ENCODE data around the gene ACOT7. TPM values are rescaled to one million over a fixed set of nuclear protein-coding genes. Genes with fewer than 3 reads are reported as not detected.

The ACOT7 gene
- total and polyA plus RNA-seq, 2 donors (not counting 1 experiment from before 2014, with no cell fraction given), result 4.2 to 4.6 TPM

DNA sequence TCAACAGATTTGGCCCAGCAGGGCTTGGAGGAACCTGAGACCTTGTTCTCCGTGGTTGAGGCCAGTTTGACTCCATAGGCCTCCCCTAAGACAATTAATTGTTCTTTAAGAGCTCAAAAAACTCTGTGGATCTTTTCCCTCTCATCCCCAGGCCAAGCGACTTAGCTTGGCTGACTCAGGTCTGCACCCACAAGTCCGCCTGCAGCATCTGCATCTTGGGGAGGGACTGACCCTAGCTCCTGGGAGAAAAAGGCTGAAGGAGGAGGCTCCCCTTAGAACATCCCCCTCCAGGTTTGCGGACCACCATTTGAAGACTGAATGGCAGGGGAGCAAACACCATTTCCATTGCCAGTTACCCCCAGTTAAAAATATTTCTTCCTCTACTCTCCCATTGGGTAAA, 27.7 kb upstream of the ACOT7 start:
- H3K79me2 ChIP-seq (ENCODE audit: control insufficient read depth, insufficient read depth, low read length), result no peaks in the 10 kb centered on the region
- peaks cover 42% of the 10 kb centered on the region for H3K27me3 Mint-ChIP-seq
- H3K9me3 ChIP-seq (ENCODE audit: control extremely low read depth in 1 of 3, control insufficient read depth in 2 of 3, insufficient read depth in 1 of 3, low read length in 2 of 3), result peaks cover 0 to 12% (median 0%) of the 10 kb centered on the region in 3 donors
- peaks cover 0 to 78% (median 41%) of the 10 kb centered on the region in 4 experiments for H3K27me3 ChIP-seq (replicated peaks in 1 of 4; ENCODE audit: control extremely low read depth in 1 of 4, control insufficient read depth in 3 of 4, insufficient read depth in 4 of 4, low read length in 3 of 4)
- H3K9me3 Mint-ChIP-seq (ENCODE audit: insufficient read depth), result no peaks in the 10 kb centered on the region
- peaks cover 27 to 43% of the 10 kb centered on the region in 2 donors for H3K4me1 ChIP-seq (ENCODE audit: control insufficient read depth in 2 of 2, insufficient read depth in 2 of 2, low read length in 2 of 2)
- H2AFZ ChIP-seq (ENCODE audit: insufficient read depth, low read depth, low read length, poor library complexity, severe bottlenecking), result no peak overlapping the region
- ChIA-PET CTCF (interaction anchor here (1.1 to 6.1 kb wide), 2 partner anchors 9 to 18 kb away, joined by 5 to 53 read pairs; no protein-coding TSS in a partner anchor), POLR2A (no interaction called here)
- H4K20me1 ChIP-seq (ENCODE audit: control insufficient read depth, insufficient read depth, low read length, poor library complexity, severe bottlenecking), result no peaks in the 10 kb centered on the region
- TF ChIP-seq EZH2 (IDR thresholded peaks at IDR 0.05; ENCODE audit: borderline replicate concordance, insufficient read depth, low read depth, low read length, poor library complexity, severe bottlenecking) (no peak), CTCF (IDR thresholded peaks at IDR 0.05) (no peak)
- no peak overlapping the region for H3K27ac ChIP-seq (ENCODE audit: low read length in 2 of 2)
- intact Hi-C loops (cut with micrococcal nuclease), result no loop called here
- H3K9ac ChIP-seq (ENCODE audit: low read length), result no peak overlapping the region
- no peak for DNase-seq
- no peak overlapping the region for H3K27ac Mint-ChIP-seq
- H3K36me3 ChIP-seq (replicated peaks in 1 of 2; ENCODE audit: control extremely low read depth in 1 of 2, control insufficient read depth in 1 of 2, extremely low read depth in 1 of 2, insufficient read depth in 2 of 2, low read length in 1 of 2), result no peaks in the 10 kb centered on the region
- no peak overlapping the region for H3K4me3 Mint-ChIP-seq
- WGBS (ENCODE audit: insufficient coverage), result 50% methylated on average over 2 of the region's 4 CpGs
- ATAC-seq (ENCODE audit: low read depth), result no peak
- H3K4me3 ChIP-seq (ENCODE audit: control extremely low read depth in 1 of 5, extremely low read depth in 1 of 5, insufficient read depth in 1 of 5, low read depth in 2 of 5, low read length in 4 of 5), result no peak overlapping the region
- H3K4me2 ChIP-seq (replicated peaks; ENCODE audit: low read depth, low read length, poor library complexity, severe bottlenecking), result no peak overlapping the region
- H3K4me1 Mint-ChIP-seq, result peaks cover 15% of the 10 kb centered on the region

GRCh38 chr1:6420454-6421042, 27.0 kb upstream of the ACOT7 start:
- DNase-seq (no peak), ATAC-seq (ENCODE audit: low read depth) (no peak)
- H3K4me3 ChIP-seq (ENCODE audit: control extremely low read depth in 1 of 5, extremely low read depth in 1 of 5, insufficient read depth in 1 of 5, low read depth in 2 of 5, low read length in 4 of 5), result peak overlapping the region in 1 of 5 experiments; percentile 39
- Mint-ChIP-seq H3K9me3 (ENCODE audit: insufficient read depth) (no peaks in the 10 kb centered on the region), H3K4me3 (no peak overlapping the region), H3K27ac (no peak overlapping the region), H3K4me1 (peaks cover 15% of the 10 kb centered on the region), H3K27me3 (peaks cover 46% of the 10 kb centered on the region)
- H3K9ac ChIP-seq (ENCODE audit: low read length), result peak overlapping the region; percentile 19
- no peak overlapping the region for H2AFZ ChIP-seq (ENCODE audit: insufficient read depth, low read depth, low read length, poor library complexity, severe bottlenecking)
- H4K20me1 ChIP-seq (ENCODE audit: control insufficient read depth, insufficient read depth, low read length, poor library complexity, severe bottlenecking), result no peaks in the 10 kb centered on the region
- ChIA-PET CTCF (interaction anchor here (1.1 to 6.1 kb wide), 2 partner anchors 8 to 19 kb away, joined by 5 to 53 read pairs; no protein-coding TSS in a partner anchor), POLR2A (no interaction called here)
- H3K79me2 ChIP-seq (ENCODE audit: control insufficient read depth, insufficient read depth, low read length), result no peaks in the 10 kb centered on the region
- 7% methylated on average over 44 of the region's 44 CpGs for WGBS (ENCODE audit: insufficient coverage)
- peak overlapping the region; percentile 71 for H3K4me2 ChIP-seq (replicated peaks; ENCODE audit: low read depth, low read length, poor library complexity, severe bottlenecking)
- H3K4me1 ChIP-seq (ENCODE audit: control insufficient read depth in 2 of 2, insufficient read depth in 2 of 2, low read length in 2 of 2), result peaks cover 27 to 40% of the 10 kb centered on the region in 2 donors
- intact Hi-C loops (cut with micrococcal nuclease), result no loop called here
- peaks cover 0 to 9% (median 0%) of the 10 kb centered on the region in 3 donors for H3K9me3 ChIP-seq (ENCODE audit: control extremely low read depth in 1 of 3, control insufficient read depth in 2 of 3, insufficient read depth in 1 of 3, low read length in 2 of 3)
- H3K27ac ChIP-seq (ENCODE audit: low read length in 2 of 2), result no peak overlapping the region
- H3K27me3 ChIP-seq (replicated peaks in 1 of 4; ENCODE audit: control extremely low read depth in 1 of 4, control insufficient read depth in 3 of 4, insufficient read depth in 4 of 4, low read length in 3 of 4), result peaks cover 0 to 76% (median 38%) of the 10 kb centered on the region in 4 experiments
- TF ChIP-seq EZH2 (IDR thresholded peaks at IDR 0.05; ENCODE audit: borderline replicate concordance, insufficient read depth, low read depth, low read length, poor library complexity, severe bottlenecking) (peak; percentile 76), CTCF (IDR thresholded peaks at IDR 0.05) (no peak)
- H3K36me3 ChIP-seq (replicated peaks in 1 of 2; ENCODE audit: control extremely low read depth in 1 of 2, control insufficient read depth in 1 of 2, extremely low read depth in 1 of 2, insufficient read depth in 2 of 2, low read length in 1 of 2), result no peaks in the 10 kb centered on the region
